ENCODE results near the gene FBXO15. TPM values are rescaled to one million over a fixed set of nuclear protein-coding genes. Genes with fewer than 3 reads are reported as not detected.

The FBXO15 gene
- total and polyA plus RNA-seq, 2 donors (not counting 3 experiments of a cell fraction or from before 2014, with no cell fraction given) = not detected

GRCh38 chr18:74126684-74127655 lies 20.7 kb downstream of the FBXO15 start:
- H3K36me3 ChIP-seq (ENCODE audit: control insufficient read depth in 2 of 2, extremely low read depth in 1 of 2, insufficient read depth in 2 of 2, low read length in 2 of 2) = no peaks in the 10 kb centered on the region
- H3K27ac ChIP-seq (ENCODE audit: insufficient read depth, low read depth, low read length) = no peak overlapping the region
- H2AFZ ChIP-seq (ENCODE audit: low read depth, low read length) = no peak overlapping the region
- DNase-seq (ENCODE audit: low read depth, low spot score) = no peak
- no TSS peak for BruUV-seq (replicated peaks)
- H4K20me1 ChIP-seq (replicated peaks; ENCODE audit: control insufficient read depth, extremely low read depth, insufficient read depth, low read length) = no peaks in the 10 kb centered on the region
- CTCF ChIA-PET = no interaction called here
- H3K4me3 ChIP-seq (replicated peaks in 1 of 3; ENCODE audit: insufficient read depth in 1 of 3, low read depth in 1 of 3, low read length in 3 of 3) = no peak overlapping the region
- H3K9me1 ChIP-seq (replicated peaks; ENCODE audit: control insufficient read depth, extremely low read depth, insufficient read depth, low read length) = no peaks in the 10 kb centered on the region
- POLR2A ChIA-PET = no interaction called here
- no peak for FAIRE-seq
- no peaks in the 10 kb centered on the region for H3K9me3 ChIP-seq (replicated peaks; ENCODE audit: control insufficient read depth, insufficient read depth, low read length)
- H3K4me1 ChIP-seq (ENCODE audit: control insufficient read depth, extremely low read depth, insufficient read depth, low read length) = no peaks in the 10 kb centered on the region
- no peaks in the 10 kb centered on the region for H3K27me3 ChIP-seq (ENCODE audit: control insufficient read depth in 2 of 2, insufficient read depth in 2 of 2, low read length in 2 of 2)
- no peaks in the 10 kb centered on the region for H3K79me2 ChIP-seq (ENCODE audit: control insufficient read depth, insufficient read depth, low read length)
- TF ChIP-seq CTCF (IDR thresholded peaks at IDR 0.05; ENCODE audit: extremely low read depth in 1 of 2, insufficient read depth in 1 of 2, low read depth in 1 of 2, low read length in 2 of 2) (no peak), POLR2A (IDR thresholded peaks at IDR 0.05; ENCODE audit: low read depth, low read length) (no peak), GATA2 (IDR thresholded peaks at IDR 0.05; ENCODE audit: insufficient read depth, insufficient read length, low read depth, low read length) (no peak), EZH2 (IDR thresholded peaks at IDR 0.05; ENCODE audit: borderline replicate concordance, low read depth, low read length, severe bottlenecking) (no peak), MYC (IDR thresholded peaks at IDR 0.05; ENCODE audit: low read depth, low read length) (no peak), JUN (IDR thresholded peaks at IDR 0.05; ENCODE audit: borderline replicate concordance, insufficient read depth, insufficient read length, low read depth) (no peak), FOS (IDR thresholded peaks at IDR 0.05; ENCODE audit: borderline replicate concordance, insufficient read depth, low read length) (no peak), POLR2AphosphoS5 (IDR thresholded peaks at IDR 0.05; ENCODE audit: insufficient read depth, low read depth, low read length) (no peak), MAX (IDR thresholded peaks at IDR 0.05; ENCODE audit: insufficient read depth, insufficient read length) (no peak)
- dilution Hi-C loops (cut with MboI; ENCODE audit: extremely low pct_ligation_motif_present, low sequenced_read_pairs) = no loop called here
- H3K4me2 ChIP-seq (ENCODE audit: insufficient read depth, low read length) = no peak overlapping the region
- intact Hi-C loops (cut with micrococcal nuclease) = no loop called here
- H3K9ac ChIP-seq (replicated peaks; ENCODE audit: extremely low read depth, insufficient read depth, low read length) = no peak overlapping the region
